ENCODE measurements around the gene CLDN22.

DNA sequence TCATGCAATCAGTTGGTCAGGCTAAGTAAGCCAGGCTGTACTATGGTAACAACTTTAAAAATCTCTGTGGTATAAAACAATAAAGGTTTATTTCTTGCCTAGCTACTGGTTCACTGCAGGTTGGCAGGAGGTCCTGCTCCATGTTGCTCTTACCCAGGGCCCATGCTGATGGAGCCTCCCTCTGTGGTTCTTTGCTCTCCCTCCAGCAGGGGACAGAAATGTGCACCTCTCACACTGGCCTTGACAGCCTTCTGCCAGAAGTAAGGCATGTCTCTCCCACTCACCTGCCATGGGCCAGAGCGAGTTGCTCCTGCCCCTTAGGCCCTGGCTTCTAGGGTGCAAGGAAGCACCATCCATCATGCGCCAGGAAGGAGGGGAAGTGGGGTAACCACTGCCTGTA is 31.1 kb downstream of the CLDN22 start:
- TF ChIP-seq, protein P1, sequence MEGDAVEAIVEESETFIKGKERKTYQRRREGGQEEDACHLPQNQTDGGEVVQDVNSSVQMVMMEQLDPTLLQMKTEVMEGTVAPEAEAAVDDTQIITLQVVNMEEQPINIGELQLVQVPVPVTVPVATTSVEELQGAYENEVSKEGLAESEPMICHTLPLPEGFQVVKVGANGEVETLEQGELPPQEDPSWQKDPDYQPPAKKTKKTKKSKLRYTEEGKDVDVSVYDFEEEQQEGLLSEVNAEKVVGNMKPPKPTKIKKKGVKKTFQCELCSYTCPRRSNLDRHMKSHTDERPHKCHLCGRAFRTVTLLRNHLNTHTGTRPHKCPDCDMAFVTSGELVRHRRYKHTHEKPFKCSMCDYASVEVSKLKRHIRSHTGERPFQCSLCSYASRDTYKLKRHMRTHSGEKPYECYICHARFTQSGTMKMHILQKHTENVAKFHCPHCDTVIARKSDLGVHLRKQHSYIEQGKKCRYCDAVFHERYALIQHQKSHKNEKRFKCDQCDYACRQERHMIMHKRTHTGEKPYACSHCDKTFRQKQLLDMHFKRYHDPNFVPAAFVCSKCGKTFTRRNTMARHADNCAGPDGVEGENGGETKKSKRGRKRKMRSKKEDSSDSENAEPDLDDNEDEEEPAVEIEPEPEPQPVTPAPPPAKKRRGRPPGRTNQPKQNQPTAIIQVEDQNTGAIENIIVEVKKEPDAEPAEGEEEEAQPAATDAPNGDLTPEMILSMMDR (IDR thresholded peaks at IDR 0.05) = peak in 1 of 6 experiments; percentile 23
- no peak for TF ChIP-seq POLR2A (IDR thresholded peaks at IDR 0.05)
